Measurements from ENCODE around the gene CDC16. TPM values are rescaled to one million over a fixed set of nuclear protein-coding genes. Genes with fewer than 3 reads are reported as not detected.

CDC16 gene
- total and polyA plus RNA-seq, 9 of the 15 experiments (the other 6 are each of a cell fraction or from before 2014, with no cell fraction given), result 23.2 to 102 (median 51.6) TPM

GRCh38 chr13:114281351-114282040, 46.8 kb downstream of the CDC16 start, which contains the start of gene UPF3A (continued):
- no peak for TF ChIP-seq RNF219 (CRISPR knock-in tag; IDR thresholded peaks at IDR 0.05)
- TF ChIP-seq TCFL5 (CRISPR knock-in tag; conservative IDR thresholded peaks at IDR 0.05), result no peak
- no peak for TF ChIP-seq NCOA1 (IDR thresholded peaks at IDR 0.05; ENCODE audit: low read depth)
- no peak for TF ChIP-seq MCM2 (IDR thresholded peaks at IDR 0.05; ENCODE audit: low read depth)
- TF ChIP-seq ZNF655 (CRISPR knock-in tag; IDR thresholded peaks at IDR 0.05), result no peak
- TF ChIP-seq RB1 (IDR thresholded peaks at IDR 0.05; ENCODE audit: low read depth), result peak; percentile 64; the same call in 1 of the 2 replicates
- no peak for TF ChIP-seq ZNF445 (CRISPR knock-in tag; IDR thresholded peaks at IDR 0.05; ENCODE audit: low read depth)
- no peak for TF ChIP-seq TEAD2 (tag; IDR thresholded peaks at IDR 0.05)
- TF ChIP-seq POLR2AphosphoS5 (IDR thresholded peaks at IDR 0.05; ENCODE audit: control insufficient read depth, insufficient read depth, low read depth, low read length), result 0 out of 2 replicates have a peak, but pooled peaks have one; percentile 27
- peak; percentile 54; the same call in 1 of the 2 replicates for TF ChIP-seq SP1 (CRISPR knock-in tag; IDR thresholded peaks at IDR 0.05)
- TF ChIP-seq PRDM10 (IDR thresholded peaks at IDR 0.05; ENCODE audit: partially characterized antibody), result no peak
- no peak for TF ChIP-seq HOMEZ (CRISPR knock-in tag; IDR thresholded peaks at IDR 0.05)
- no peak for TF ChIP-seq SNAPC5 (CRISPR knock-in tag; IDR thresholded peaks at IDR 0.05)
- no peak for TF ChIP-seq HOXB6 (CRISPR knock-in tag; IDR thresholded peaks at IDR 0.05; ENCODE audit: borderline replicate concordance)
- no peak for TF ChIP-seq BACH1 (tag; IDR thresholded peaks at IDR 0.05)
- TF ChIP-seq TCF7 (IDR thresholded peaks at IDR 0.05; ENCODE audit: borderline replicate concordance), result peak; percentile 74; the same call in 1 of the 2 replicates
- TF ChIP-seq NELFE (IDR thresholded peaks at IDR 0.05; ENCODE audit: insufficient read depth, insufficient read length), result no peak
- TF ChIP-seq SMAD4 (CRISPR knock-in tag; conservative IDR thresholded peaks at IDR 0.05), result peak; percentile 93
- TF ChIP-seq ZNF23 (CRISPR knock-in tag; IDR thresholded peaks at IDR 0.05), result no peak
